Measurements from ENCODE around the gene NKD2.

NKD2 gene

GRCh38 chr5:1043327-1043726 lies 34.7 kb downstream of the NKD2 start:
- DNase-seq (ENCODE audit: low spot score): no peak

DNA sequence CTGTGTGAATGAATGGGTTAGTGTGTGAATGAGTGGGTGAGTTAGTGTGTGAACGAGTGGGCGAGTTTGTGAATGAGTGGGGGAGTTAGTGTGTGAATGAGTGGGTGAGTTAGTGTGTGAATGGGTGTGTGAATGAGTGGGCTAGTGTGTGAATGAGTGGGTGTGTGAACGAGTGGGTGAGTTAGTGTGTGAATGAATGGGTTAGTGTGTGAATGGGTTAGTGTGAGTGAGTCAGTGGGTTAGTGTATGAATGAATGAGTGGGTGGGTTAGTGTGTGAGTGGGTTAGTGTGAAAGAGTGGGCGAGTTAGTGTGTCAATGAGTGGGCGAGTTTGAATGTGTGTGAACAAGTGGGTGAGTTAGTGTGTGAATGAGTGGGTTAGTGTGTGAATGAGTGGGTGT lies 35.5 kb downstream of the NKD2 start:
- DNase-seq (ENCODE audit: low spot score): no peak

DNA sequence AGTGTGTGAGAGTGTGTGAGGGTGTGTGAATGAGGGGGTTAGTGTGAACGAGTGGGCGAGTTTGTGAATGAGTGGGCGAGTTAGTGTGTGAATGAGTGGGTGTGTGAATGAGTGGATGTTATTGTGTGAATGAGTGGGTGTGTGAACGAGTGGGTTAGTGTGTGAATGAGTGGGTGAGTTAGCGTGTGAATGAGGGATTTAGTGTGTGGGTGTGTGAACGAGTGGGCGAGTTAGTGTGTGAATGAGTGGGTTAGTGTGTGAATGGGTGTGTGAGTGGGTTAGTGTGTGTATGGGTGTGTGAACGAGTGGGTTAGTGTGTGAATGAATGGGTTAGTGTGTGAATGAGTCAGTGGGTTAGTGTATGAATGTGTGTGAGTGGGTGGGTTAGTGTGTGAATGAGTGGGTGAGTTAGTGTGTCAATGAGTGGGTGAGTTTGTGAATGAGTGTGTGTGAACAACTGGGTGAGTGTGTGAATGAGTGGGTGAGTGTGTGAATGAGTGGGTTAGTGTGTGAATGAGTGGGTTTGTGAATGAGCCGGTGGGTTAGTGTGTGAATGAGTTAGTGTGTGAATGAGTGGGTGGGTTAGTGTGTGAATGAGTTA lies 37.5 kb downstream of the NKD2 start:
- DNase-seq (ENCODE audit: low spot score): no peak

GRCh38 chr5:1047332-1047965 lies 38.8 kb downstream of the NKD2 start:
- DNase-seq (ENCODE audit: low spot score): no peak

- no peak for DNase-seq (ENCODE audit: low spot score)
Observed at GRCh38 chr5:1048162-1048721, 39.6 kb downstream of the NKD2 start.

- DNase-seq (ENCODE audit: low spot score): no peak
Observed at GRCh38 chr5:1048861-1049838, 40.5 kb downstream of the NKD2 start.

- no peak for DNase-seq (ENCODE audit: low spot score)
Observed at GRCh38 chr5:1050423-1051365, 42.1 kb downstream of the NKD2 start.

DNA sequence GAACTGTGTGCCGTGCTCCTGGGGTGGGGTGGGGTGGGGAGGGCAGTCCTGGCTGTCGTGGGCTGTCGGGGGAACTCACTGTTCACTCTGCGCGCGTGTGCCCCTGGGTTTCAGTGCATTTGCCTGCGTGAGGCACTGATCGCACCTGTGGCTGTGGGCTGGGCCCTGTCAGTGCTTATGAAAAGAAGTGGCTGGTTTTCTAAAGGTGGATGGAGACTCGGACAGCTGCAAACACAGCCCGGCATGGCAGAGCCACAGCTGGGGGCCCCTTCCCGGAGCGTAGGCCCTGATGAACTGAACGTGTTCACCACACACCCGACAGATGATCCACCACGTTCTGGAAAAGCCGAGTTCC lies 42.7 kb downstream of the NKD2 start:
- DNase-seq (ENCODE audit: low spot score): no peak

DNA sequence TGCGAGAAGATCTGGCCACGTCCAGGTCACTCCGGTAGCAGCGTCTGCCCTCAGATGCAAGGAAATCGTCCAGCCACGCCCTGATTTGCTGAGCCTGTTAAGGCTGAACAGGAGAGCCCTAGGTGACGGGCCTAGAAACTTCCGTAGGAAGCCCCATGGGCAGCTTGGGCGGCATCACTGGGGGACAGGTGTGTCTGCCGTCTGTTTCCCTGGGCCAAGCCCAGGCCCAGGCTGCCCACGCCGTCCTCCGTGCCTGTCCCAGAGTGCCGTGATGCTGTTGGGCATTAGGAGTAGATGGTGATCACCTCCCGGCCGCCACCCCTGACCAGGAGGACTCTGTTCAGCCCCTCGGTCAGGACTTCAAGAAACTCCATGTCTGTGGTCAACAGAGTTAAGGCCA lies 43.5 kb downstream of the NKD2 start:
- DNase-seq (ENCODE audit: low spot score): no peak

GRCh38 chr5:1052641-1053390 lies 44.2 kb downstream of the NKD2 start:
- no peak for DNase-seq (ENCODE audit: low spot score)

DNA sequence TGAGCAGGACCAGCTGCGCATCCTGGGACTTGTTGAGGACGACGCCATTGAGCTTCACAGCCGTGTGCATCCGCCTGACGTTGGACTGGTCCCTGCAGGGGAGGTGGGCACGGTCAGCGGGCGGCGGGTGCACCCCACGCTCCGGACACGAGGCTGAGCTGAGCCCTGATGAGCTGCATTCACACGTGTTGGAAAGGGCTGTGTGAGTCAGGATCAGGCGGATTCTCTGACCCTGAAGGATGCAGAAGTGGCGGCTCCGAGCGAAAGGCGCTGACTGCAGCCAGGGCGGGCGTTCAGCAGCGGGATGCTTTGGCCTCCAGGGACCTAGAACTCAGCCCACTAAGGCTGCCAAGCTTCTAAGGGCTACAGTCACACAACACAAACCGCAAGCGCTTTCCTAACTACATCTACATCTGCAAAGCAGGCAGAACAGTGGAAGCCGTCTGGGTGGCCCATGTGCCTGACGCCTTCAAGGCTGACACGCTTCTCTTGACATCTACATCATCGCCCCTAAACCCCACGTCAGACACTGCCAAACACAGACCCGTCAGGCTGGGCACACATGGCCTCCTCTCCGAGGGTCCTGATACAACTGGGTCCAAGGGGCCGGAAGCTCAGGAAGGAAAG lies 44.9 kb downstream of the NKD2 start:
- DNase-seq (ENCODE audit: low spot score): no peak

- DNase-seq (ENCODE audit: low spot score): no peak
Observed at GRCh38 chr5:1054018-1054798, 45.6 kb downstream of the NKD2 start.

GRCh38 chr5:1054799-1055775 lies 46.5 kb downstream of the NKD2 start:
- no peak for DNase-seq (ENCODE audit: low spot score)

GRCh38 chr5:1055896-1056610 lies 47.5 kb downstream of the NKD2 start:
- no peak for DNase-seq (ENCODE audit: low spot score)

DNA sequence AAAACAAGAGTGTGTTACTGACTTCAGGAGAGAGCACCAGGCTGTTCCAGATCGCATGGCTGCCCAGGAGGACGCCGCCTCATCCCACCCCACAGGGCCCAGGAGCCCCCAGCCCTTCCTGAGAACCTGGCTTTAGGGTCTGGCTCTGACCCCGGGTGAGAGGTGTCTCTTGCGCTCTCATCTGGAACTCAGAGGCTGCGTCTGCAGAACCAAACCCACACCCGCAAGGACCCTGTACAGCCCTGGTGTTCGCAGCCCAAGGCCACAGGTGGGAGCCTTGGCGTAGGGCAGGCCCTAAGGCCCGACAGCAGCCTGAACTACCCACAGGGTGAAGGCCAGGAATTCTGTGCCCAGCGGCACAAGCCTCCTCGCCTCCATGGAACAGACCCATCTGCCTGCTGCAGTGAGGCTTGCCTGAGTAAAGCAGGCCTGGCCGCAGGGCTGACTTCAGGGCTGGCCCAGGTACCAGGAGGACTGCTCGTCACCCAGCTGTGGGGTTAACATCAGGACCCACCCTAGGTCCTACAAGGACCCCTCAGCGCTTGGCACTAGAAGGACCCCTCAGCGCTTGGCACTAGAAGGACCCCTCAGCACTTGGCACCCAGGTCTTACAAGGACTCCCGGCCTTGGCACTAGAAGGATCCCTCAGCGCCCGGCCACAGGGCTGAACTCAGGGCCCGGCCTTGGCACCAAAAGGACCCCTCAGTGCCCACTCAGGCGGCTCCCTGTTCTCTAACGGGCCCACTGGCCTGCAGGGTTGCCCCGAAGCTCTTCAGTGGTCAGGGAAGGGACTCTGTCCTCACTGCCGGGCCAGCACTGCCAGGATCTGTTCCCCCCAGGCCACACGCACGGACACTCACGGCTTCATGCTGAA lies 48.2 kb downstream of the NKD2 start:
- DNase-seq (ENCODE audit: low spot score): no peak

GRCh38 chr5:1057485-1058082 lies 49.0 kb downstream of the NKD2 start:
- DNase-seq (ENCODE audit: low spot score): no peak
